SK-N-SH treated with all-trans-retinoic acid at 6 μM for 48 hours (cell line): ENCODE results near the gene DIP2C.

Source experiments
- ARNTL ChIP-seq: fragments of 450-650 bp; formaldehyde crosslinking; IDR thresholded peaks from 2 replicates; pipeline ENCODE4 v1.5.0; 2020; ENCODE audit warnings: low read depth, mild to moderate bottlenecking, moderate library complexity, borderline replicate concordance
- BACH2 ChIP-seq: fragments of 250-450 bp; sonication (Bioruptor Pico); IDR thresholded peaks from 2 replicates; pipeline ENCODE4 v1.9.0; 2021; ENCODE audit warnings: mild to moderate bottlenecking, borderline replicate concordance
- CREB5 ChIP-seq: fragments of 250-450 bp; sonication (Bioruptor Pico); IDR thresholded peaks from 2 replicates; pipeline ENCODE4 v1.5.1; 2020; ENCODE audit warnings: low read depth, mild to moderate bottlenecking, moderate library complexity
- CSDC2 ChIP-seq: fragments of 250-450 bp; sonication (Bioruptor Pico); IDR thresholded peaks from 2 replicates; pipeline ENCODE4 v1.5.0; 2020; ENCODE audit warnings: mild to moderate bottlenecking, moderate library complexity
- GLIS3 ChIP-seq: fragments of 250-450 bp; sonication (Bioruptor Pico); IDR thresholded peaks from 2 replicates; pipeline ENCODE4 v1.5.0; 2020; ENCODE audit warnings: mild to moderate bottlenecking, moderate library complexity
- ISL1 ChIP-seq: fragments of 250-450 bp; sonication (Bioruptor Pico); IDR thresholded peaks from 2 replicates; pipeline ENCODE4 v2.1.2; 2022; ENCODE audit warnings: mild to moderate bottlenecking, moderate library complexity
- OSR1 ChIP-seq: fragments of 250-450 bp; sonication (Bioruptor Pico); IDR thresholded peaks from 2 replicates; pipeline ENCODE4 v1.8.0; 2022; ENCODE audit warnings: moderate library complexity, mild to moderate bottlenecking, inconsistent platforms
- PATZ1 ChIP-seq: fragments of 250-450 bp; sonication (Bioruptor Pico); IDR thresholded peaks from 2 replicates; pipeline ENCODE4 v1.8.0; 2020; ENCODE audit warnings: mild to moderate bottlenecking, moderate library complexity, borderline replicate concordance
- PPARA ChIP-seq: fragments of 250-450 bp; sonication (Bioruptor Pico); IDR thresholded peaks from 2 replicates; pipeline ENCODE4 v1.5.0; 2020; ENCODE audit warnings: mild to moderate bottlenecking, borderline replicate concordance
- RARB ChIP-seq: fragments of 250-450 bp; sonication (Bioruptor Pico); IDR thresholded peaks from 2 replicates; pipeline ENCODE4 v1.8.0; 2021; ENCODE audit warnings: mild to moderate bottlenecking, moderate library complexity
- TSHZ2 ChIP-seq: fragments of 250-450 bp; sonication (Bioruptor Pico); IDR thresholded peaks from 2 replicates; pipeline ENCODE4 v1.5.0; 2020; ENCODE audit warnings: mild to moderate bottlenecking, moderate library complexity
- ZC3H10 ChIP-seq: fragments of 250-450 bp; sonication (Bioruptor Pico); IDR thresholded peaks from 2 replicates; pipeline ENCODE4 v1.5.1; 2021; ENCODE audit warnings: mild to moderate bottlenecking, moderate library complexity
- ZFP3 ChIP-seq: fragments of 250-450 bp; sonication (Bioruptor Pico); IDR thresholded peaks from 2 replicates; pipeline ENCODE4 v1.5.0; 2020; ENCODE audit warnings: mild to moderate bottlenecking, moderate library complexity
- ZNF8 ChIP-seq: fragments of 450-650 bp; formaldehyde crosslinking; IDR thresholded peaks from 2 replicates; pipeline ENCODE4 v1.5.0; 2020; ENCODE audit warnings: mild to moderate bottlenecking, moderate library complexity

- TF ChIP-seq RARB (CRISPR knock-in tag) (no peak), ZFP3 (CRISPR knock-in tag) (no peak), PPARA (CRISPR knock-in tag) (no peak), BACH2 (CRISPR knock-in tag) (no peak), CREB5 (CRISPR knock-in tag) (no peak), PATZ1 (CRISPR knock-in tag) (no peak), ZC3H10 (CRISPR knock-in tag) (no peak), GLIS3 (no peak), ISL1 (CRISPR knock-in tag) (no peak), TSHZ2 (CRISPR knock-in tag) (no peak), OSR1 (CRISPR knock-in tag) (no peak), CSDC2 (CRISPR knock-in tag) (no peak), ARNTL (CRISPR knock-in tag) (no peak), ZNF8 (CRISPR knock-in tag) (no peak)
These were observed 62.2 kb downstream of the DIP2C start for GRCh38 chr10:627032-627992.
